Stimulated activated CD8-positive, alpha-beta memory T cell treated with anti-CD3 and anti-CD28 coated beads, Interleukin-4, amount 100 ng/mL, for 4 hours (primary cell): ENCODE results near the gene XPC.

Experiments
- DNase-seq, 2 donors: peaks; one replicate each; pipeline ENCODE4 v3.0.0-alpha.2; 2020; ENCODE audit warnings: low read depth in 2 of 2, low spot score in 1 of 2

The XPC gene

GRCh38 chr3:14172496-14172895 is 5.9 kb downstream of the XPC start:
- DNase-seq, result no peak

- DNase-seq, result no peak
Measured at GRCh38 chr3:14170531-14171159, 7.8 kb downstream of the XPC start.

GRCh38 chr3:14169871-14170270 is 8.5 kb downstream of the XPC start:
- DNase-seq, result no peak

DNA sequence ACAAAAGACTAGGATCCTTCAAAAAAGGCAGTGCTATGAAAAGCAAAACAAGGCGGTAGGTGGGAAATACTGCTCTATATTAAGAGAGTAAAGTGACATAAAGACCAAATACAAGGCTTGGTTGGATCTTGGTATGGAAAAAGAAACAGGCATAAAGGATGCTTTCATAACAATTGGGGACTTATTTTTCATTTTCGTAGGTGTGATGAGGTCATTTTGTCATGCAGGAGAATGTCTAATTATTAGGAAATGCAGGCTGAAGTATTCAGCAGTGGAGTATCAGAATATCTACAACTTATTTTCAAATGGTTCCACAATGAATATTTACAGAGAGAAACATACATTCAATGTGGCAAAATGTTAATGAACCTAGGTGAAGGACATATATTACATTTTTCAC is 9.0 kb downstream of the XPC start:
- DNase-seq, result no peak

DNA sequence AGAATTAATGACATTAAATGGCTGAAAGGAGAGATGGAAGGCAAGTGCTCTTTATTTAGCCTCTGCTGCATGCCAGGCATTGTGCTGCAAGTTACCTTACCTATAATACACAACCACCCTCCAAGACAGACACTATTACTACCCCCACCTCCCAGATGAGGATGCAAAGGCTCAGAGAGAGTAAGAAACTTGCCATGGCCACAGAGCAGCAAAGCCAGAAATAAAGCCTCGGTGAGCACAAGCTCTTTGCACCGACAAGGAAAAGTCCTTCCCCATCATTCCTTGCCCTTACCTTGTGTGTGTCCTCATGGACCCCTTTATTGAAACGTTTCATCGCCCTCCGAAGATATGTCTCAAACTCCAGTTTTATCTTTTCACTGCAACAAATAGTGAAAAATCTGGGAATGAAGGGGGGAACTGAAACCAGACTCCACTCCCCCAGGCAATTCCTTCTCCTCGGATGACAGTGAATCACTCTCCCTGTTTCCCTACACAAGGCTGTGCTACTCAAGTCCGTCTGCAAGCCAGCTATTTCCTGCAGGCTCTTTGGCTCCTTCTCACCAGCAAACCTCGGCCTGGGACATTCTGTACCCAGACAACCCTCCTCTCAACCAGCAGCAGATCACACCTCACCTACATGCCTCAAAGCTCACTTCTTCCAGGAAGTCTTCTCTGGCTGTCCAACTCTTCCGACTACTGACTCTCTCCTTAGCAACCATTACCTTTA is 11.4 kb downstream of the XPC start:
- DNase-seq, result no peak

- DNase-seq, result no peak
Measured at GRCh38 chr3:14162178-14162577, 16.2 kb downstream of the XPC start.

- no peak for DNase-seq
Measured at GRCh38 chr3:14161282-14161681, 17.1 kb downstream of the XPC start.

- DNase-seq, result no peak
Measured at GRCh38 chr3:14159426-14159825, 19.0 kb downstream of the XPC start.

DNA sequence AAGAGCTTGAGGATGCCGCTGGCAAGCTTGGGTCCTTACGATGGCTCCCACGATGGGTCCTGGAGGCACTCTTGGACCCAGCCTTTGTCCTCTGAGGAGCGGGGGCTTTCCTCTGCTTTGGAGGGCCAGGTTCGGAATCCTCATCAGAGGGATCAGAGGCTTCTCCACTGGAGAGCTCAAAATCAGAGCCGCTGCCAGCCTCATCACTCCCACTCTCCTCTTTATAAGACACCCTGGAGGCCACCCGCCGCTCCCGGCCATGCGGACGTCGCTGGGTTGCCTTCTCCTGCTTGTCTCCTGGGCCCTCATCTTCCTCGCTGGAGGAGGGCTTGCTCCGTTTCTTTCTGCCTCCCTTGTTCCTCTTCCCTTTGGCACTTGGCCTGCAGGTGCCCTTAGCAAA is 20.0 kb downstream of the XPC start:
- no peak for DNase-seq

DNA sequence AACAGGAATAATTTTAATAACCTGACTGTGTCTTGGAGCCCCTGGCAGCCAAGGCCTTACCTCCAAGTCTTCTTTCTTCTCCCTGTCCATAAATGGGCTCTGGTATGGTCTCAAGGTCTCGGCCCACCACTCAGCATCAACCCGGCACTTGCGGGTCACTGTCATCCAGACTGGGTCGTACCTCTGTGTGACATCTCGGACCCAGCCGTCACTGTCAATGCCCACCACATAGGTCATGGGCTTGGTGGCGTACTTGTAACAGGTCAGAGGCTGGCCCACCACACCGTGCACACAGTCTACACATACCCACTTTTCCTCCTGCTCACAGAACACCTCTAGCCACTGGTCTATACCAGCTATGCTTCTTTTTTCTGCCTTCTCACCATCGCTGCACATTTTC is 20.4 kb downstream of the XPC start:
- no peak for DNase-seq

GRCh38 chr3:14156843-14157561 is 21.4 kb downstream of the XPC start:
- DNase-seq, result no peak

DNA sequence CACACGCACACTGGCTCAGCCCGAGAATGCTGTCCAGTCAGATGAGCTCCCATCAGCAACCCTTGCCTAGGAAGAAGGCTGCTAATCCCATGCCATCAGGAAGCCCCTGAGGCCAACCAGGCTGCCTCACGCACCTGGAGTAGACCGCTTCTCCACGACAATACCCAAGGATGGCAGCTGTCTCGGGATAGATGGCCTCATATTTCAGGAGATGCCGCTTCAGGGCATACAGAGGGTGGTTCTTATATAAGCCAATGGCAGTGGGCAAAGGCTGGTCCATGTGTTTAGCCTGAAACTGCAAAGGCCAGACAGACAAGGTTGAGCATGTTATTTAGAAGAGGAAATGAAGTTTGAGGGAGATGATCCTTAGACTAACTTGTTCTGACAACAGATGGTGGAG is 22.2 kb downstream of the XPC start:
- DNase-seq, result no peak

GRCh38 chr3:14154895-14155440 is 23.4 kb downstream of the XPC start:
- DNase-seq, result no peak

- DNase-seq, result no peak
Measured at GRCh38 chr3:14154276-14154675, 24.1 kb downstream of the XPC start.

DNA sequence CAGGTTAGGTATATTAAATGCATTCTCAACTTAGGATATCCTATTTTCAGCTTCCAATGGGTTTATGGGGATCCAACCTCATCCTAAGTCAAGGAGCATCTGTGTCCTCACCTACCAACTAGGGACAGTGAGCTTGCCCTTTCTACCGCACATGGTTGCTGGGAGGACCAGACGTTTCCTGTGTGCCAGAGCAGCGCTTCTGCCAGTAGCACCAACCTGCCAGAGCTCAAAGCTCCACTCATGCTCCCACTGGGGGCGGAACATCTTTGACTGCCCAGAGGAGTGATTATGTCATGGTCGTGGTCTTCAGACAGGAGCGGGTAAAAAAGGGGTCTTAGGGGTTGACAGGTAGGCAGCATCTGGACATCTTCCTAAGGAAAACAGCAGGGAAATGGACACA is 24.7 kb downstream of the XPC start:
- no peak for DNase-seq

DNA sequence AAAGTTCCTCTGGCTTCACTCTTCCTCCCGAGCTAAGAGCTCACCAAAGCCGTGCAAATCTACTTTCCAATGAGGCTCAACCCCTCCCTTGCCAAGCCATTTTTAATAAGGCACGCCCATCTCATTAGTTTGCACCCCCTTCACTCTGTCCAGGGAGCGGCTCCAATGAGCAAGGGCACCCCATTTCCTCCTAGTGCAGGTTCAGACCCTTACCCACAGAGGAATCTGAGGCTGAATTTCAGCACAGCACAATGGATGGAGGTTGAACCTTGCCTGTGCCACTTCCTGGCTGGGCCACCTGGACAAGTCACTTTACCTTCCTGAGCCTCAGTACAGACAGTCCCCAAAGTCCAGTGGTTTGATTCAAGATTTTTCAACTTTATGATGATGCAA is 25.4 kb downstream of the XPC start:
- no peak for DNase-seq

DNA sequence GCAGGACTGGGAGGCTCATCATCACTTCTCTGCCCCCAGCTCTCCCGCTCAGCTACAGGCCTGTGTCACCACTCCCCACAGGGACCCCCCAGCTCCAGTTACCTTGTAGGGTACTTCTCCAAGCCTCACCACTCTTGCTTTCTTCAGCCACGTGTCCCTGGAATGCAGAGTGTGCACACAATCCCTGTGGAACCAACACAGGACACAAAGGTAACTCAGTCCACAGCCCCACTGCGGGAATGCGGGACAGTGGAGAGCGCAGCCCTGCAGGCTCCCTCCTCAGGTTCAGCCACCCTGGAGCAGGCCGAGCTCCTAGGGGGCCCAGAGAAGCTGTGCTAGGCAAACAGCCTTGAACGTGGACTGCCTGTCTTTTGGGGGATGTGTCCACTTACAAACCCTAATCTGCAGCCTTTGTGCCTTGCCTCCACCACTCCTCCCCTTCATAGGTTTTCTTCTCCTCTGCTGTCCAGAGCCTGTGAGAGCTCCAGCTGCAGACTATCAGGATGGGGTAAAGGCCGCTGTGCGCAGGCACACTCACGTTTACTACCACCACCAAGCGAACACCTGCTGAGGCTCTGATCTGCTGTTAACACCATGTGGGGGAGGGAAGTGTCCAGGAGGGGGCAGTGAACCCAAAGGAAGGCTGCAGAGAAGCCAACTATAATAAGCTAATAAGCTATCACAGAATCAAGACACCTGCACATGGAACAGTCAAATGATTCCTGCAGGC is 26.0 kb downstream of the XPC start:
- DNase-seq, result no peak

GRCh38 chr3:14151471-14152083 is 26.8 kb downstream of the XPC start:
- no peak for DNase-seq

DNA sequence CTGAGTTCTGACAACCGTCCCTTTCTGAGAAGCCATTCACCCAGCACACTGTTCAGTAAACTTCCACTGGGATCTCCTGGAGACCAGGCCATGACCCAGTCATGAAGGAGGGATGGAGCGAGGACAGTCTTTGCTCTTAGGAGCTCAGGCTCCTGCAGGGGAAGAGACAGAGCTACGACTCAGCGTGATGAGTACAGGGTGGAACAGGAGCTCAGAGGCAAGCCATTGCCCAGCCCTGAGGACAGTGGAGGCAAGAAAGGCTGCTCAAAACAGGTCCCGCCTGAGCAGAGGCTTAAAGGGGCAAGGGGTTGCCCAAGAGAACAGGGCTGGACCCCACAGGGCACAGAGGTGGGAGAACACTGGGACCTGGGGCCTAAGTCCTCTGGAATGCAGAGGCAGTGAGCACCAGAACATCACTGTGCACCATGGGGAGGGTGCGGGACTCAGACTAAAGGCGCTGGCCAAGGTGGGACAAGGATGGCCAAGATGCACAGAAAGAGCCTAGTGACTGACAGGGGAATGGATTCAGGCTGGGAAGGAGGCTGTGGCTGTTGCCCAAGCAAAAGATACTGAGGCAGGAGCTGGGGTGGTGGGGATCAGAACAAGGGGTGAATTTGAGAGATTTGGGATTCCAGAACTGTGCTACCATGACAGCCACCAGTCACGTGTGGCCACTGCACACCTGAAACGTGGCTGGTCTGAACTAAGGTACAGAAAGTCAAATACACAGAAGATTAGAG is 27.7 kb downstream of the XPC start:
- DNase-seq, result no peak

GRCh38 chr3:14150078-14150477 is 28.3 kb downstream of the XPC start:
- no peak for DNase-seq
